Tibial artery (tissue), 4 donors: ENCODE measurements around the gene ARTN.

Source experiments
- DNase-seq, 2 donors: peaks; one replicate each; pipeline ENCODE4 v3.0.0-alpha.2; 2019
- H3K27ac ChIP-seq, 2 donors: fragments of 200-600 bp; sonication (generic) in 1 of 2; 1 replicate in 1 of 2; 2 replicates in 1 of 2; pipeline ENCODE4 v1.5.1; 2018 to 2019; ENCODE audit warnings: mild to moderate bottlenecking in 1 of 2
- H3K27me3 ChIP-seq, 2 donors: fragments of 200-600 bp; sonication (generic) in 1 of 2; one replicate each; pipeline versions ENCODE4 v1.5.1 to v1.6.0; 2016 to 2019
- H3K36me3 ChIP-seq, 3 donors: fragments of 200-600 bp; sonication (generic) in 2 of 3; one replicate each; pipeline ENCODE4 v1.5.1; 2016 to 2019; ENCODE audit warnings: mild to moderate bottlenecking in 2 of 3
- H3K4me1 ChIP-seq, 4 donors: fragments of 200-600 bp; sonication (generic) in 2 of 4; 1 replicate in 3 of 4; 2 replicates in 1 of 4; pipeline ENCODE4 v1.5.1; 2016 to 2019
- H3K4me3 ChIP-seq, 2 donors: fragments of 200-600 bp; sonication (generic) in 1 of 2; 1 replicate in 1 of 2; 2 replicates in 1 of 2; pipeline ENCODE4 v1.5.1; 2018 to 2019; ENCODE audit warnings: mild to moderate bottlenecking in 2 of 2
- H3K9me3 ChIP-seq, 3 donors: fragments of 200-600 bp; sonication (generic) in 1 of 3; one replicate each; pipeline ENCODE4 v1.5.1; 2016 to 2019
- intact Hi-C: fragments of 100-400 bp; cut with DNase I; formaldehyde crosslinking; loops from one replicate; pipeline ENCODE4 v1.15.0; 2023; ENCODE audit warnings: low total_unique reads
- TF ChIP-seq, protein P1 (sequence below), 2 experiments: fragments of 200-600 bp in 1 of 2; fragments of 450-650 bp in 1 of 2; IDR thresholded peaks; one replicate each; pipeline ENCODE4 v1.5.1; 2017 to 2019; ENCODE audit warnings: antibody characterized with exemption in 2 of 2, mild to moderate bottlenecking in 1 of 2, moderate library complexity in 1 of 2

ARTN gene

DNA sequence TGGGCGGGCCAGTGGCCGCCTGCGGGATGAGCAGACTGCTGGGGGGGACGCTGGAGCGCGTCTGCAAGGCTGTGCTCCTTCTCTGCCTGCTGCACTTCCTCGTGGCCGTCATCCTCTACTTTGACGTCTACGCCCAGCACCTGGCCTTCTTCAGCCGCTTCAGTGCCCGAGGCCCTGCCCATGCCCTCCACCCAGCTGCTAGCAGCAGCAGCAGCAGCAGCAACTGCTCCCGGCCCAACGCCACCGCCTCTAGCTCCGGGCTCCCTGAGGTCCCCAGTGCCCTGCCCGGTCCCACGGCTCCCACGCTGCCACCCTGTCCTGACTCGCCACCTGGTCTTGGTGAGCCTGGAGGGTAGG, 47.5 kb downstream of the ARTN start:
- peaks cover 0 to 42% (median 31%) of the 10 kb centered on the region in 4 donors for H3K4me1 ChIP-seq
- DNase-seq, result no peak
- no peak overlapping the region for H3K27ac ChIP-seq
- no peaks in the 10 kb centered on the region for H3K9me3 ChIP-seq
- H3K27me3 ChIP-seq, result no peaks in the 10 kb centered on the region
- intact Hi-C loops, result no loop called here
- peaks cover 12 to 46% (median 21%) of the 10 kb centered on the region in 3 donors for H3K36me3 ChIP-seq
- TF ChIP-seq, protein P1, sequence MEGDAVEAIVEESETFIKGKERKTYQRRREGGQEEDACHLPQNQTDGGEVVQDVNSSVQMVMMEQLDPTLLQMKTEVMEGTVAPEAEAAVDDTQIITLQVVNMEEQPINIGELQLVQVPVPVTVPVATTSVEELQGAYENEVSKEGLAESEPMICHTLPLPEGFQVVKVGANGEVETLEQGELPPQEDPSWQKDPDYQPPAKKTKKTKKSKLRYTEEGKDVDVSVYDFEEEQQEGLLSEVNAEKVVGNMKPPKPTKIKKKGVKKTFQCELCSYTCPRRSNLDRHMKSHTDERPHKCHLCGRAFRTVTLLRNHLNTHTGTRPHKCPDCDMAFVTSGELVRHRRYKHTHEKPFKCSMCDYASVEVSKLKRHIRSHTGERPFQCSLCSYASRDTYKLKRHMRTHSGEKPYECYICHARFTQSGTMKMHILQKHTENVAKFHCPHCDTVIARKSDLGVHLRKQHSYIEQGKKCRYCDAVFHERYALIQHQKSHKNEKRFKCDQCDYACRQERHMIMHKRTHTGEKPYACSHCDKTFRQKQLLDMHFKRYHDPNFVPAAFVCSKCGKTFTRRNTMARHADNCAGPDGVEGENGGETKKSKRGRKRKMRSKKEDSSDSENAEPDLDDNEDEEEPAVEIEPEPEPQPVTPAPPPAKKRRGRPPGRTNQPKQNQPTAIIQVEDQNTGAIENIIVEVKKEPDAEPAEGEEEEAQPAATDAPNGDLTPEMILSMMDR (IDR thresholded peaks at IDR 0.05), result no peak
- H3K4me3 ChIP-seq, result no peak overlapping the region

DNA sequence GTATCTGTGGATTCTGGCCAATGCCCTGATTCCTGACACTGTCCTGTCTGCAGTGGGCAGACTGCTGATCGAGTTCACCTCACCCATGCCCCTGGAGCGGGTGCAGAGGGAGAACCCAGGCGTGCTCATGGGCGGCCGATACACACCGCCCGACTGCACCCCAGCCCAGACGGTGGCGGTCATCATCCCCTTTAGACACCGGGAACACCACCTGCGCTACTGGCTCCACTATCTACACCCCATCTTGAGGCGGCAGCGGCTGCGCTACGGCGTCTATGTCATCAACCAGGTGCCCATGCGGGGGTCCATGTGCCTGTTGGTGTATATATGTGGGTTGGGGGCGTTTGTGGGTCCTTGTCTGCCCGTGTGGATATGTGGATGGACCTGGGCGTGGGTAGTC, 48.0 kb downstream of the ARTN start:
- H3K4me1 ChIP-seq, result peaks cover 0 to 36% (median 26%) of the 10 kb centered on the region in 4 donors

GRCh38 chr1:43982241-43982640, 48.6 kb downstream of the ARTN start:
- Histone ChIP-seq H3K4me3 (no peak overlapping the region), H3K9me3 (no peaks in the 10 kb centered on the region), H3K27ac (no peak overlapping the region), H3K4me1 (peaks cover 0 to 30% (median 20%) of the 10 kb centered on the region in 4 donors), H3K36me3 (peaks cover 3 to 36% (median 11%) of the 10 kb centered on the region in 3 donors), H3K27me3 (no peaks in the 10 kb centered on the region)
- intact Hi-C loops, result no loop called here
- DNase-seq, result no peak
- TF ChIP-seq, protein P1 (IDR thresholded peaks at IDR 0.05), result no peak

More for the DNA sequence above, 48.0 kb downstream of the ARTN start:
- H3K27ac ChIP-seq, result no peak overlapping the region
- H3K36me3 ChIP-seq, result peaks cover 9 to 42% (median 17%) of the 10 kb centered on the region in 3 donors
- TF ChIP-seq, protein P1 (IDR thresholded peaks at IDR 0.05), result no peak
- H3K4me3 ChIP-seq, result no peak overlapping the region
- intact Hi-C loops, result no loop called here
- no peaks in the 10 kb centered on the region for H3K9me3 ChIP-seq
- DNase-seq, result no peak
- H3K27me3 ChIP-seq, result no peaks in the 10 kb centered on the region

DNA sequence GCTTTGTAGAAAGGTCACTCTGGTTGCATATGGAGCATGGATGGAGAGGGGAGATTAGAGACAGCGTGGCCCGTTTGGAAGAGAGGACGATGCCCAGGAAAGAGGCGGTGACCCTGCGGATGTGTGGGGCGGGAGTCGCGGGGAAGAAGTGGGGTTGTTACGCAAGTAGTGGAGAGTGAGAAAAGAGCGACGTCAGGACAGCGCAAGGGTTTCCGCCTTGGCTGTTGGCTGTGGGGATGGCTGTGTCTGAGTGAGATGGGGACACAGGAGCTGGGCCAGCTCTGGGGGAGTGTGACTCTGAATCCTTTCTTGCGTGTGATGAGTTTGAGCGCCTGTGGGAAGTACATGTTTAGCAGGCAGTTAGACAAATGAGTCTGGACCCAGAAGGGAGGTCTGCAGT, 49.2 kb downstream of the ARTN start:
- H3K4me3 ChIP-seq, result no peak overlapping the region
- intact Hi-C loops, result no loop called here

DNA sequence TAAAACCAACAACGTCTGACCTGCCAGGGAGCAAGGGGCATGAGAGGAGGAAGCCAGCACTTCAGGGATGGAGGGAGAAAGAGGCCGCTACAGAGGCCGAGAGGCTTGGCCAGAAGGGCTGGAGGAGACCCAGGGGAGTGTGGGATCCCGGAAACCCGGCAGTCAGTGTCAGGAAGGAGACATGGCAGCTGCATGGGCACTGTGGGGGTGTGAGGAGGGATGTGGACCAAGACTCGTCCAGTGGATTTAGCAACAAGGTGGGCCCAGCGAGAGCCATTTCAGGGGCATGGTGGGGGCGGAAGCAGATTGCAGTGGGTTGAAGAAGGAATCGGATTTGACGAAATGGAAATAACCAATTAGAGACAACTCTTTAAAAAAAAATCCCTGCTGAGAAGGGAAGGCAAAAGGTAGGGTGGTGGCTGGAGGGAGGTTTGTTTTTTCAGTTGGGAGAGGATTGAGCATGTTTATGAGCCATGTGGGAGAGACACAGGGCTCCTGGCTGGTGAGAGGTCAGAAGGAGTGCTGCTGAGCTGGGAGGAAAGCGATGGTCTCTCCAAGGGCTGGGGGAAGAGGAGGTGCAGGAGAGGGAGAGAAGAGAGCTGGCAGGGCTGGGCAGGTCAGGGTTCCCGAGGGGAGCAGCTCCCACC, 49.8 kb downstream of the ARTN start:
- Histone ChIP-seq H3K4me1 (peaks cover 0 to 20% (median 16%) of the 10 kb centered on the region in 4 donors), H3K36me3 (peaks cover 0 to 26% (median 6%) of the 10 kb centered on the region in 3 donors), H3K27ac (no peak overlapping the region), H3K27me3 (no peaks in the 10 kb centered on the region), H3K9me3 (no peaks in the 10 kb centered on the region), H3K4me3 (no peak overlapping the region)
- intact Hi-C loops, result no loop called here
- no peak for DNase-seq
- TF ChIP-seq, protein P1 (IDR thresholded peaks at IDR 0.05), result no peak

More for the DNA sequence above, 49.2 kb downstream of the ARTN start:
- Histone ChIP-seq H3K27ac (no peak overlapping the region), H3K9me3 (no peaks in the 10 kb centered on the region), H3K36me3 (peaks cover 0 to 30% (median 6%) of the 10 kb centered on the region in 3 donors), H3K4me1 (peaks cover 0 to 25% (median 19%) of the 10 kb centered on the region in 4 donors), H3K27me3 (no peaks in the 10 kb centered on the region)
- TF ChIP-seq, protein P1 (IDR thresholded peaks at IDR 0.05), result no peak
- no peak for DNase-seq
